GM04503 (cell line): Measurements from ENCODE around the gene MRPS18A.
"Not testable (repeated sequence)": the region's sequence is repeated elsewhere in the genome, so short reads cannot be mapped to it uniquely, and the experiment has no call there.

Experiments used
- DNase-seq: peaks from one replicate; pipeline ENCODE4 v3.0.0-alpha.2; 2012; ENCODE audit warnings: low read depth

MRPS18A gene

DNA sequence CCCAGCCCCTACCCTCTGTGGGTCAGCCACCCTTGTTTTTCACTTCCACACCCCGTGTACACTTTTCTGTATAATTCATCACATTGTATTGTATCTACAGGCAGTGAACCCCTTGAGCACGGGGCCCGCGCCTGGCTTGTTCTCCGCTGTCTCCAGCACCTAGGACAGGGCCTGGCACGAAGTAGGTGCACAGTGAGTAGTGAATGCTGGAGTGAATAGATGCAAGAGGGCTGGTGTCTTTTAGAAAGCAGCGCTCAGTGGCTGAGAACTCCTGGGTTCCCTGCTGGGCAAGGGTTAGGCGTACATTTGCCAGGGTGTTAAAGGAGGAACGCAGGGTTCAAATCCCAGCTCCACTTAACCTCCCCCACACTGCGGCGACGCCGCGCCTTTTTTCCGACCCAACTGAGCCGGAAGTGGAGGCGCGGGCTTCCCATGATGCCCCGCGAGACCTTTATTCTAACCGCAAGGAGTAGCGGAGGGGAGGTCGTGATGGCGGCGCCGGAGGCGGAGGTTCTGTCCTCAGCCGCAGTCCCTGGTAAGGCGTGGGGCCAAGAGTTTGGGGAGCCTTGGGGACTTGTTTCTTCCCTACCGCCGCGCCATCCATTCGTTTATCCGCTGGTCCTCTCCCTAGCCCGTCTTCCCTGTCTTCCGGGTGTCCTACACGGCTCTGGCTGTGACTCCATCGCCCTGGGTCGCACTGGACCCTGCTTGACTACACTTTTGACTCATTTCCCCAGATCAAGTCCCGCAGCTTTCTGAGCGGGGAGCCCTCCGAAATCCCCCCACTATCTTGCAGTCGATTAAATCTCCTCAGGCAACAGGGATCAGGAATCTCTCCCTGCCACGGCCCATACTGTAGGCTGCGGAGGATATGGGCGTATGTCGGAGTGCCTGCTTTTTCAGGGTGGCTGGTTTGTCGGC, 51.9 kb downstream of the MRPS18A start, which contains the start of gene MAD2L1BP:
Gene MAD2L1BP, plus strand, starts transcription at position 454 of the 921 bp plus-strand sequence. Its CDS starts 36 bp downstream, at position 490.
- no peak for DNase-seq

DNA sequence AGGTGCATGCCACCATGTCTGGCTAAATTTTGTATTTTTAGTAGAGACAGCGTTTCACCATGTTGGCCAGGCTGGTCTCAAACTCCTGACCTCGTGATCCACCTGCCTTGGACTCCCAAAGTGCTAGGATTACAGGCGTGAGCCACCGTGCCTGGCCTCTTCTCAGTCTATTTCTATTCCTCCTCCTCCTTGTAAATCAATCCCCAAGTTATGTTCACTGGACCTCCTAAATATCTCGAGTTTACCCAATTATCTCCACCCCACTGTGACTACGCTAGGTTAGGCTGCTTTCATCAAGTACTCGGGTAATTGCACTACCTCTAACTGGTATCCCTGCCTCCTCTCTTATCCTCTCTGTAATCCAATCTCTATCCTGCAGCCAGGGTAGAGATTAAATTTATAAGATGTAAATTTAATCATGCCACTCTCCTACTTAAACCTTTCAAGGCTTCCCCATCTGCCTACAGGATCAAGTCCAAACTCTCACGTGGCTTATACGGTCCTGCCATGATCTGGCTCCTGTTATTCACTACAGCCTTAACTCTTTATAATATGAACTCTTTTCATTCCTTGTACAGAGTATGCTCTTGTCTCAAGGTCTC, 52.8 kb downstream of the MRPS18A start:
- DNase-seq, result no peak

DNA sequence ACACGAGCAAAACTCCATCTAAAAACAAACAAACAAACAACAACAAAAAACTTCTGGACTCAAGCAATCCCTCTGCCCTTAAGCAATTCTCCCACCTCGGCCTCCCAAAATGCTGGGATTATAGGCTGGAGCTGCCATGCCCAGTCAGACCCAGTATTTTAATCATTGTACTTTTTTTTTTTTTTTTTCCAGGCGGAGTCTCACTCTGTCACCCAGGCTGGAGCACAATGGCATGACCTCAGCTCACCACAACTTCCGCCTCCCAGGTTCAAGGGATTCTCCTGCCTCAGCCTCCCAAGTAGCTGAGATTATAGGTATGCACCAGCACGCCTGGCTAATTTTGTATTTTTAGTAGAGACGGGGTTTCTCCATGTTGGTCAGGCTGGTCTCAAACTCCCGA, 54.6 kb downstream of the MRPS18A start:
- DNase-seq, result not testable (repeated sequence)

DNA sequence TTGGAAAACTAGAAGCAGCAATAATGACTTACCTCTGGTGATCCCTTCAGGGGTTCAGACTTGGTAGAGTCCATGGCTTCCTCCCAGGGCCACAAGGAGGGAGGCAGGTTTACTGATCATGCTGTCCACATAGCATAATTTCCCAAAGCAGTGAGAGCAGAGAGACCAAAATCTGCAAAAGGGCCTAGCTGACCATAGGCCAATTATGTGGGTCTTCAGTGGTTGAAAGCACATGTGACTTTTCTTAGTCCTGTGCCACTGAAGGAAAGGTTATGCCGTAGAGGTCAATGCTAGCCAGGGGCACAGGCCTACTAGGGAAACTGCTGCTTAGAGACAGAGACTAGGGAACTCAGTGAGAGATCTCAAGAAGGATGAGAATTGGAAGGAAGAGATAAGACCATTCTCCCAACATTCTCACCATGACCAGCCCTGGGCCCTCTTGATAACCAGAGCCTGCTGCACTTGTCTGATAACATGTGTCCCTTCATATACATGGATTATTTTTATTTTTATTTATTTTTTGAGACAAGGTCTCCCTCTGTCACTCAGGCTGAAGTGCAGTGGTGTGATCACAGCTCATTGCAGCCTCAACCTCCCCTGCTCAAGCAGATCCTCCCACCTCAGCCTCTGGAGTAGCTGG, 56.5 kb downstream of the MRPS18A start:
- DNase-seq, result no peak

DNA sequence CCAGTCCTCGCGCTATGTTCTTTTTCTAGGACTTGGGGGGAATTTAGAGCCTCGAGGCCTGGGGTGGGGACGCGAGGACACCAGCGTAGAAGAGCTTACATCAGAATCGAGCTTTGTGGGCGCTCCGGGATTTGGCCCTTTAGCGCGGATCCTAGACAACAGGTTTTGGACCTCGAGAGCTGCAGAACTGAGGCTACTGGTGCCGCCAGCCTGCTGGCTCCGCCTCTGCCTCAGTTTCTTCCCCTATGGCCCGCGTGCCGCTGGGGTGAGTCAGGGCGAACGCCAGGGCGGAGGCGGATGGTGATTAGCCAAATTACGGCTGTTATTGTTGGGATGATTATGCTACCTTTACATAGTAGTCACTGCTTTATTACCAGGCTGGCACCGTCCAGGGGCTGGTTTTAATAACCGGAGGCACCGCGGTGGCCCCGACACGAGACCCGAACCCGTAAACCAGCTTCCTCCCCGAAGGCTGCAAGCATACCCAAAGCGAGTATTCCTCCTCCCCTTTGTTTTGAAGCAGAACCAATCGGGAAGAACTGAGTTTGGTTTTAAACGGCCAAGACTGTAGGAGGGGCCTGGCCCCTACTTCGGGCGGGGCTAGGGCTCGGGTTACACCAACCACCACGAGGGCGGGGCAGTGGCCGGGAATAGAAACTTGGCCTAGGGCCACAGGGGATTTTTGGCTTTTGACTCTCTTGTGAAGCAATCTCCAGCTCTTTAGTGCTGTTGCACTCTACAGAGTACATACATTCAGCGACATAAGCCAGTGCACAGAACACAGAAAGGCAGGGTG, 57.9 kb downstream of the MRPS18A start:
- DNase-seq, result peak; percentile 91

DNA sequence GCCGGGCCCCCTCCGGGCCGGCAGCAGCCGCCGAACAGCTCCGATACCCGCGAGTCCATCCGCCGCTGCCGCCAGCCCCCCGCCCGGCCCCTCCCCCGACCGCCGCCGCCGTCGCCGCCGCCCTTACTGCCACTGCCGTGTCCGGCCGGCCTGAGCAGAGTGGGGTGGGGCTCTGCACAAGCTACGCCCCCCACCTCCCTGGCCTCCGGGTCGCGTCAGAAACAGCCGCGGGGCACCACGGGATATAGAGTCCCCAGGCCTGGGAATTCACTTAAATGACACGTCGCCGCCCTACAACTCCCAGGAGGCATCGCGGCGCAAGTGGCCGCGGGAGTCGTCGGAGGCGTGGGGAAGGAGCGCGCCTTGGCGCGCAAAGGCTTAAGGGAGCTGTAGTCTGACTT, 58.5 kb downstream of the MRPS18A start, which contains the start of gene GTPBP2:
Gene GTPBP2, minus strand, starts transcription at position 161 of the 401 bp plus-strand sequence. Its CDS starts 102 bp downstream, at position 59.
- peak; percentile 92 for DNase-seq

DNA sequence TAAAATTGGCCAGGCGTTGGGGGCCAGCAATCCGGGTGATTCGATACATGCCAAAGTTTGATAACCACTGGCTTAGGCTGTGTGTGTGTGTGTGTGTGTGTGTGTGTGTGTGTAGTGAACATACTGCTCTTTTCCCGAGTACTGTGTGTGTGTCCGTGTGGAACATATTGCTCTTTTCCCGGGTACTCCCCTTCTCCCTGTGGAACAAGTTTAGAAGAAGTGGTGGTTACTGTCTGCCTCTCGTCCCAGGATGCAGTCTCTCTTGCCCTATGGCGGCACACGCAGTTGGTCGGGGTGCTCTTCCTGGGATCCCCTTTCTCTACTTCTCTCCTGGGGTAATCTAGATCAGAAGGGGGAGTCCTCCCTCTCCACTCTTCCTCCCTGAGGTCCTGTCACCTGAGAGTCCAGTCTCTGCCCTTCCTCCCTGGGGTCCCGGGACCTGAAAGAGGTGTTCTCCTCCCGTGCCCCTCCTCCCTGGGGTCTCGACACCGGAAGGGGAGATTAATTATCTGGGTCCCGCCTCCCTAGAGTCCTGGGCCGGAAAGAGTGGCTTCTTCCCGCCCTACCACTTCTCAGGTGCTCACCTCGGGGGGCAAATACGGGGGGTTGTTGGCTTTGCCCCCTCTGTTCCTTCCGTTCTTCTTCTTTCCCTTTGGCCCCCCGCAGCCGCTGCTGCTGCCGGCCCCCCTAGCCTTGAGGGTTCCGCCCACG, 59.0 kb downstream of the MRPS18A start:
- no peak for DNase-seq

DNA sequence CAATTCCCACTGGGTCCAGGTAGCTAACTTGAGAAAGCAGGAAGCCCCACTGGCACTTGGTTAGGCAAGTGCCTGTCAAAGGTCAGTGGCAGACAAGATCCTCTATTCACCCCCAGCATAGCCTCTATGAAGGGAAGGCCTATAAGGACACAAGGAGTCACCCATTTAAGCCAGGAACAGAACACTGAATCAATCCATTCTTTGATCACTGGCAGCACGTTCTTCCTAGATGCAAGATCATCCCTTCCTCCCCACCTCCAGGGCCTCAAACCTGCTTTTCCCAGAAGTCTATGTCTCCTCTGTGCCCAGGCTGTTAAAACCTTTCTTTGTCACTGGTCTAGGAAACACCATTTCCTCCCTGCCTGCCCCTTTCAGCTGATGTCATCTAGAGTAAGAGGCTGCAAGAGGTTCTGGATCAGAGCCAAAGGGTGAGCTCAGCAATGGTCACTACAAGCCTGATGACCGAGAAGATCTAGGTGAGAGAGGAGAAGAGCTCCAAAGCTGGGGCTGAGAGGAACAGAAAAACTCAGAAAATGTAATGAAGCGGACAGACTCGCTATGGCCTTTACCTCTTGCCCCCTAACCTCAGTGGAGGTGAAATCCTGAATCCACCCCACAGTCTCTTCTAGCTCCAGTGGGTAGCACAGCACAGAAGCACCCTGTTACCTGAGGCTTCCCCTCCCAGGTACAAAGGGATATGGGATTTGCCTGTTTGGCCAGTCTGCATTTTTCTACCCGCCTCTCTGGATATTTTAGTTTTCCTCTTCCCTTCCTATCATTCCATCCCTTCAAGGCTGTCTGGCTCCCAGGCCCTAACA, 60.4 kb downstream of the MRPS18A start:
- peak; percentile 86 for DNase-seq

DNA sequence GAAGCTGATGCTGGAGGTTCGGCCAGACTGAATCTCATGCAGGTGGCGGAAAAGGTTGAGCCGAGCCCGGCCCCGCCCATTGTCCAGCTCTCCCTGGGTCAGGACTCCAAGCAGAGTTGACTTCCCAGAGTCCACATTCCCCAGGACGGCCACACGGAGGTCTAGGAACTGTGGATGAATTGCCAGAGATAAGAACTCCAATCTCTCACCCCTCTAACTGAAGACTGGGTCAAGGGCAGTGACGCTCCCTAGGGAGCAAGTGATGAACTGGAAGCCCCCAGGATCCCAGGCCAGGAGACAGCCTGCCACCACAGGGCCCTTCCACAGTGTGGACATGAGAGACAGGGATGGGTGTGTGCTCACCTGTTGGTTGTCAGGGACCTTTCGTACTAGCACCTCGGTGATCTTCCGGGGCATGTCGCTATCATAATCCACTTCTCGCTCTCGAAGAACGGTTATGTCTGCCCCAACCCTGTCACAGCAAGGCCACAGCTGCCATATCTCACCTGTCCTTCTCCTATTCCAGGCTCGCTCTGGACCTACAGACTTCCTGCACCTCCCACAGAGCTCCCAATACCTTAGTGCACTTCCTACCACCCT, 62.1 kb downstream of the MRPS18A start:
- no peak for DNase-seq

DNA sequence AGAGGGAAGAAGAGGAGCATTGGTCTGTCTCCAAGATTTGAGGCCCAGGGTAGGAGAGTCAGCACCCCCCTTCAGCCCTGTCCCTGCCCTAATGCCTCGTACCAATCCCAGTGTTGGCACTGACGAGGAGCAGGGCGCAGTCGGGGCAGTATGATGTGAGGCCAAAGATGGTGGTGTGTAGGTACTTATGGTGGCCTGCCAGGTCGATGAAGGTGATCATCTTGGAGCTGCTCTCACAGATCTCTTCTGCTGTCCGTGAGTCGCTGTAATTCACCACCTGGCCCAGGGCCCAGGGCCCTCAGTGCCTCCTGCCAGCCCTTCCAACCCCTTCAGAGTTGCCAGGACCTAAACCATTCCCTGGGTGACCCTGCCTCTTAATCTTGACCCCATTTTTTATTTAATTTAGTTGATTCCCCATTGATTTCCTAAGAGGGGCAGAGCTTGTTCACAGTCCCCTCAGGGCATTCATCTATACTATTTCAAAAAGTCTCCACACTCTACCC, 62.8 kb downstream of the MRPS18A start:
- no peak for DNase-seq

DNA sequence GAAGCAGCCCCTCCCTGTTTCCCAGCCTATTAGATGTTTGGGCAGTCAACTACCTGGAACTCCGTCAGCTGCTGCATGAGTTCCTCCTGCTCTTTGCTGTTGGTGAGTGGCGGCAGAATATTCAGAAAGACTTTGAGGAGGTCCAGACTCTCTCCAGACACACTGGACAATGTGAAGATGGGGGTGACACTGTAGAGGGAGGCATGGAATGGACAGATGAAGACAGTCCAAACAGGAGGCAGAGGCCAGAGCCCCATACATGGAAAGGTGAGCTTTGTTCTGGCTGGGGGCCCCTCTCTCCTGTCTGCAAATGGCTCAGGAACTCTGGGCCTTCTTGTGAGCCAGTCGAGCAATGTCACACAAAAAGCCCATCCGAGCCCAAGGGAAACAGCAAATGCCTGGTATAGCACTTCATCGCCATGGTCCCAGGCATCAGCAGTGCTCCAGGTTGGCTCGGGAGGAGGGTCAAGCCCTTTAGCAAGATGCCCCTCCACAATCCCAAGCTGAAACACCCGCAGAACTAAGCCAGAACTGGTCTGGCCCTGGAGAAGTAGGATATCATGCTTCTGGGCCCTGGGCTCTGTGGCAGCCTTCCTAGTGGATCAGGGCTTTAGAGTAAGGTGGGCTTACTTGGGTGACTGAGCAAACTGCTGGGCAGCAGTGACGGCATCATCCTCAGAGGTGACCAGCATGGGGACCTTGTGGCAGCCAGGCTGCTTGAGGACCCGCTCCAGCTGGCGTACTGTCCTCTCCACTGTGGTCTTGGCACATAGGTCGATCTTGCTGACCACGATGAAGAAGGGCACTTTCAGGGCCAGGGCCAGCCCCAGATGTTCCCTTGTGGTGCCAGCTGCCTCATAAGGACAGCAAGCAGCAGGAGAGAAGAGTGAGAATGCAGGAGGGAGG, 63.5 kb downstream of the MRPS18A start:
- no peak for DNase-seq

DNA sequence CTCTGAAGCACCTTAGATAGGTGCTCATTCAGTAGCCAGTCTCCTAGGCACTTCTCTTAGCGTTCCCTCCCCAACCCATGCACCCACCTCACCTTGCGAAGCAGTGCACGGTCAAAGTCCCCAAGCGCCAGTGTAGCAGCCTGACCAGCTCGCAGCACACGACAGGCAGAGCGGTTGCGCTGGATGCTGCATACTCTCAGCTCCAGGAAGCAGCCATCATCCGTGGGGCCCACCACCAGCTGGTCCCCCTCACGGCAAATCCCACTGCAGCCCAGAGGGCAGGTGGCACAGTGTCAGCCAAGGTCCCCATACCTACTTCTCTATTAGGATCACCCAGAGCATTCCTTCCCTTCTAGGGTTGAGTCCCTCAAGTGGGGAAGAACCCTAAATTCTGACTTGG, 65.0 kb downstream of the MRPS18A start:
- no peak for DNase-seq

DNA sequence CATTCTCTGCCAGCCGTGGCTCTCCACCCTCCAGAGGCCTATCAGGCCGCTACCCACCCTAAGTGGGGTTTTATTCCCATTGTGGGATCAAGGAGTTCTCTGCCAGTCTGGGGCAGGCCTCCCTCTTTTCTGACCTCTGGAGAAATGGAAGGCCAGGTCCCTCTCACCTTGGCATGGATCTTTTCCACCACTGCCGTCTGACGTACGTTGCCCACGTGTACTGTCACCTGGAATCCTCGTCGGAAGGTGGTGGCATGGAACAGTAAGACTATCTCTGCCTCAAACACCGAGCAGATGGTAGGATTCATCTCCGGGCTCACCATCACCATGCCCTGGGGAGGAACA, 65.8 kb downstream of the MRPS18A start:
- no peak for DNase-seq
